Activated CD8-positive, alpha-beta T cell treated with anti-CD3 and anti-CD28 coated beads for 36 hours (primary cell): Measurements from ENCODE around the gene FOXJ1. TPM values are rescaled to one million over a fixed set of nuclear protein-coding genes. Genes with fewer than 3 reads are reported as not detected.
A peak's percentile ranks its signal among the peaks of the same experiment; 100 is the strongest.

Experiments used
- ATAC-seq: fragments of 200-7000 bp; cut with Tn5 transposase; one replicate; pipeline ENCODE4 v1.10.0; 2021; ENCODE audit warnings: mild to moderate bottlenecking, moderate library complexity
- CTCF ChIA-PET: fragments of 350-600 bp; sonication (Branson Sonifier 250); formaldehyde crosslinking; loops from one replicate; lab custom pipeline; 2021; ENCODE audit warnings: antibody characterized with exemption; lab: Charles Lee
- POLR2A ChIA-PET: fragments of 350-600 bp; sonication (Branson Sonifier 250); formaldehyde crosslinking; loops from one replicate; lab custom pipeline; 2021; ENCODE audit warnings: antibody characterized with exemption; lab: Charles Lee
- DNase-seq: peaks from one replicate; pipeline ENCODE4 v3.0.0-alpha.2; 2020
- H3K27ac Mint-ChIP-seq: one replicate; pipeline ENCODE4 v1.8.0; 2021; ENCODE audit warnings: mild to moderate bottlenecking, mixed read lengths
- H3K27me3 Mint-ChIP-seq: one replicate; pipeline ENCODE4 v1.8.0; 2021; ENCODE audit warnings: mixed read lengths
- H3K36me3 Mint-ChIP-seq: one replicate; pipeline ENCODE4 v1.8.0; 2021; ENCODE audit warnings: low read depth, mixed read lengths
- H3K4me1 Mint-ChIP-seq: one replicate; pipeline ENCODE4 v1.8.0; 2021; ENCODE audit warnings: low read depth, mixed read lengths
- H3K4me3 Mint-ChIP-seq: one replicate; pipeline ENCODE4 v1.8.0; 2021; ENCODE audit warnings: mild to moderate bottlenecking, moderate library complexity, mixed read lengths
- H3K9me3 Mint-ChIP-seq: one replicate; pipeline ENCODE4 v1.8.0; 2021; ENCODE audit warnings: mixed read lengths
- intact Hi-C: fragments of 100-400 bp; cut with micrococcal nuclease; formaldehyde crosslinking; loops from one replicate; pipeline ENCODE4 v1.10.0; 2022
- total RNA-seq, 2 experiments: library from RNA; stranded (reverse); gene quantifications; one replicate each; pipeline ENCODE4 v1.2.3, GENCODE V29; 2021
- TF ChIP-seq, protein P1 (sequence below): fragments of 200-600 bp; IDR thresholded peaks from one replicate; pipeline ENCODE4 v1.8.0; 2022; ENCODE audit warnings: antibody characterized with exemption, mild to moderate bottlenecking

FOXJ1 gene
- total RNA-seq, 2 experiments from 2014 or later = 11.1 to 11.6 TPM

DNA sequence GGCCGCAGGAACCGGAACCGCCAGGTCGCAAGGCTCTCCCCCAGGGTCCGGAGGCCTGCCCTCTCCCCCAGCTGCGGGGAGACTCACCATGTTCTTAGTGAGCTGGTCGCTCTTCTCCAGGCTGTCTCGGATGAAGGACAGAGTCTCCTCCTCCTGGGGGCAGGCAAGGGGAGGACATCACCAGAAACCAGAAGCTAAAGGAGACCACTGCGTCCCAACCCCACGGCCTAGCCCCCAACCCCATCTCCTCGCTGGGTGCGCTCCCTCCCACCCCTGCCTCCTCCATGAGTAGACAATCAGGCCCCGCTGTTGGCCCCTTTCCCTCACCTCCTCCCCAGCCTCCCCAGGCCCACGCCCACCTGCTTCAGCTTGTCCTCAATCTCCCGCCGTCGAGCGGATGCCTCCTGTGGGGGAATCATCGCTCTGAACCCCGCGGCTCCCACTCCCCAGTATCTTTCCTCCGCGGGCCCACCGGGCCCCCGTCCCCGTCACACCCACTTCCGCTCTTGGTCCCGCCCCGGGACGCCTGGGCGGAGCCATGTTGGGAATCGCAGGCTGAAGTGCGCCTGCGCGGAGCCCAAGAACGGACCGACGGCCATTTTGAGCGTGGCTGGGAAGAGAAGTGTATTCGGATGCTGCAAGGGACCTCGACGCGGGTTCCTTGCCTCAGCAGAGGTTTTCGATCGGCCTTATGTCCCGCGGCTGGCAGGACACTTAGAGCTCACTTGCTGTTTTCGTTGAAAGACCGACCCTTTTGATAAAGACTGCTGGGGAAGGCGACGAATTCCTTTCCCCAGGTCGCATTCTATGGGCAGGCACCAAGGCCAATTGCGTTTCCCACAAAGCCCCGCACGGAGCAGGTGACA is 37.5 kb downstream of the FOXJ1 start, which contains the start of gene EXOC7:
Gene EXOC7, minus strand, starts transcription at position 514 of the 866 bp plus-strand sequence. Its CDS starts 95 bp downstream, at position 419.
- Mint-ChIP-seq H3K36me3 (peaks cover 15% of the 10 kb centered on the region), H3K4me1 (peaks cover 25% of the 10 kb centered on the region), H3K27me3 (no peaks in the 10 kb centered on the region), H3K4me3 (peak within 1 kb of the TSS; percentile 93), H3K27ac (peak within 1 kb of the TSS; percentile 97), H3K9me3 (no peaks in the 10 kb centered on the region)
- ChIA-PET CTCF (interaction anchor here (0.6 to 4.5 kb wide), 11 partner anchors 28 to 294 kb away, joined by 3 to 27 read pairs (median 3); no protein-coding TSS in a partner anchor), POLR2A (interaction anchor here (1.0 to 2.4 kb wide), 18 partner anchors 10 to 251 kb away, joined by 3 to 15 read pairs (median 6); partner anchors contain the start of genes FOXJ1, PRPSAP1, UBALD2 and ZACN)
- DNase-seq (peak; percentile 94), ATAC-seq (peak; percentile 95)
- TF ChIP-seq, protein P1, sequence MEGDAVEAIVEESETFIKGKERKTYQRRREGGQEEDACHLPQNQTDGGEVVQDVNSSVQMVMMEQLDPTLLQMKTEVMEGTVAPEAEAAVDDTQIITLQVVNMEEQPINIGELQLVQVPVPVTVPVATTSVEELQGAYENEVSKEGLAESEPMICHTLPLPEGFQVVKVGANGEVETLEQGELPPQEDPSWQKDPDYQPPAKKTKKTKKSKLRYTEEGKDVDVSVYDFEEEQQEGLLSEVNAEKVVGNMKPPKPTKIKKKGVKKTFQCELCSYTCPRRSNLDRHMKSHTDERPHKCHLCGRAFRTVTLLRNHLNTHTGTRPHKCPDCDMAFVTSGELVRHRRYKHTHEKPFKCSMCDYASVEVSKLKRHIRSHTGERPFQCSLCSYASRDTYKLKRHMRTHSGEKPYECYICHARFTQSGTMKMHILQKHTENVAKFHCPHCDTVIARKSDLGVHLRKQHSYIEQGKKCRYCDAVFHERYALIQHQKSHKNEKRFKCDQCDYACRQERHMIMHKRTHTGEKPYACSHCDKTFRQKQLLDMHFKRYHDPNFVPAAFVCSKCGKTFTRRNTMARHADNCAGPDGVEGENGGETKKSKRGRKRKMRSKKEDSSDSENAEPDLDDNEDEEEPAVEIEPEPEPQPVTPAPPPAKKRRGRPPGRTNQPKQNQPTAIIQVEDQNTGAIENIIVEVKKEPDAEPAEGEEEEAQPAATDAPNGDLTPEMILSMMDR = no peak
- intact Hi-C loops = loop anchor here (5.0 kb wide), 1 partner anchor 86 kb away; no protein-coding TSS in a partner anchor

DNA sequence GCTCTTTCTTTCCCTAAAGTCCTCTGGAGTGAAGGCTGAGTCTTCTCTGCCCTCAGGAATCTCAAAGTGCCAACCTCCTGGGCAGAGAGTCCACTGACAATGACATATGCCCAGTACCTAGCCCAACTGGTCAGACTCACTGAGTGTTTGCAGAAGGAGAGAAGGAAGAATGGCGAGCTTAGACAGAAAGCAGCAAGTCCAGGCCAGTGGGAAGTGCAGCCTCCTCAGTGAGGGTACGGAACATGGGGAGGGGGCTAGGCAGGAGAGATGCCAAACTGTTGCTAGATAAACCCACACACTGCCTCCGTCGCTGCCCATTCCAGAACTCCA is 38.1 kb downstream of the FOXJ1 start:
- TF ChIP-seq, protein P1 = no peak
- no peaks in the 10 kb centered on the region for H3K27me3 Mint-ChIP-seq
- no peak for ATAC-seq
- H3K4me3 Mint-ChIP-seq = peak overlapping the region; percentile 93
- H3K4me1 Mint-ChIP-seq = peaks cover 25% of the 10 kb centered on the region
- intact Hi-C loops = loop anchor here (5.0 kb wide), 1 partner anchor 86 kb away; no protein-coding TSS in a partner anchor
- POLR2A ChIA-PET = interaction anchor here (1.1 to 2.4 kb wide), 11 partner anchors 10 to 170 kb away, joined by 3 to 15 read pairs (median 6); partner anchors contain the start of genes FOXJ1 and UBALD2
- peaks cover 16% of the 10 kb centered on the region for H3K36me3 Mint-ChIP-seq
- CTCF ChIA-PET = interaction anchor here (0.6 to 4.5 kb wide), 8 partner anchors 74 to 295 kb away, joined by 3 to 27 read pairs (median 3); no protein-coding TSS in a partner anchor
- DNase-seq = no peak
- H3K27ac Mint-ChIP-seq = peak overlapping the region; percentile 97
- no peaks in the 10 kb centered on the region for H3K9me3 Mint-ChIP-seq

DNA sequence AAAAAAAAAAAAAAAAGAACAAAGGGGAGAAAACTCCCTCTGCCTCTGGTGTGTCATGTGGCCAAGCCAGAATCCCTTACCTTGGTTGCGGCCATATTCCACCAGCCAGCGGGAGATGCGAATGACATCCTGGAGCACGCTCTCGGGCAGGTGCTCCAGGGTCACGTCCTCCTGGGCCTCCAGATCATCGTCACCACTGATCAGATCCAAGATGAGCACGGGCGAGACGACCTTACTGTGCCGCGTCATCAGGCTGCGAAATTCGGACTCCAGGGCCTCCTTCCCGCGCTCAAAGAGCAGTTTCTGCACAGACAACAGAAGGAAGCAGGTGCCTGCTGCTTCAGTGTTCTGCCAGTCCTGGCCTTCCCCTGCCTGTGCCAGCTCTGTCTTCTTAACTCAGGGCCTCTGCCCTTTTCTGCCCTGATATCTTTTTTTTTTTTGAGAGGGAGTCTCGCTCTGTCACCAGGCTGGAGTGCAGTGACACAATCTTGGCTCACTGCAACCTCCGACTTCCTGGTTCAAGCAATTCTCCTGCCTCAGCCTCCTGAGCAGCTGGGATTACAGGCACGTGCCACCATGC is 43.2 kb downstream of the FOXJ1 start:
- Mint-ChIP-seq H3K9me3 (no peaks in the 10 kb centered on the region), H3K27me3 (no peaks in the 10 kb centered on the region), H3K27ac (no peak overlapping the region), H3K36me3 (peaks cover 36% of the 10 kb centered on the region), H3K4me1 (peaks cover 19% of the 10 kb centered on the region), H3K4me3 (no peak overlapping the region)
- ChIA-PET CTCF (no interaction called here), POLR2A (interaction anchor here (0.6 kb wide), 1 partner anchor 74 kb away, joined by 4 read pairs; no protein-coding TSS in a partner anchor)
- TF ChIP-seq, protein P1 = no peak
- ATAC-seq (no peak), DNase-seq (no peak)
- intact Hi-C loops = no loop called here

DNA sequence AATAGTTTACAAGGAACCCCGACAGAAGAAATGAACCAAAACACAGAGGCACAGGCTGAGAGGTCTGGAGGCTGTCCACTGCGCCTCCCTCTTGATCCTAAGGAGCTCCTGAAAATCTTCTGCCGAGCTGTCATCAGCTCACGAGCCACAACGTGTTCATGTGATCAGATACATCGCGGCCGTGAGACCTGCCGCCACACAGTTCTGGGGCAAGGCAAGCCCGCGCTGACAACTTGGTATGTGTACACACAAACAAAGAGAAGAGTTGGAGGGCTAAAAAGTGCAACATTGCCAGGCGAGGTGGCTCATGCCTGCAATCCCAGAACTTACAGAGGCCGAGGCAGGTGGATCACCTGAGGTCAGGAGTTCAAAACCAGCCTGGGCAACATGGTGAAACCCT is 45.1 kb downstream of the FOXJ1 start:
- CTCF ChIA-PET = interaction anchor here (0.7 to 1.6 kb wide), 6 partner anchors 15 to 302 kb away, joined by 3 to 10 read pairs (median 3); partner anchors contain the start of gene CDK3
- Mint-ChIP-seq H3K27ac (no peak overlapping the region), H3K4me1 (peaks cover 2% of the 10 kb centered on the region), H3K27me3 (no peaks in the 10 kb centered on the region), H3K36me3 (peaks cover 32% of the 10 kb centered on the region), H3K4me3 (no peak overlapping the region), H3K9me3 (no peaks in the 10 kb centered on the region)
- POLR2A ChIA-PET = interaction anchor here (1.2 to 1.5 kb wide), 2 partner anchors 17 to 18 kb away, joined by 3 to 6 read pairs; partner anchors contain the start of gene ZACN
- TF ChIP-seq, protein P1 = no peak
- ATAC-seq (no peak), DNase-seq (no peak)
- intact Hi-C loops = no loop called here
